Endothelial cell (in vitro differentiated cells): ENCODE data around the gene PDE1A. TPM values are rescaled to one million over a fixed set of nuclear protein-coding genes. Genes with fewer than 3 reads are reported as not detected.

Experiments used
- DNase-seq: peaks from one replicate; pipeline ENCODE4 v3.0.0; 2021; ENCODE audit warnings: low spot score
- H3K27ac Mint-ChIP-seq: one replicate; pipeline ENCODE4 v1.8.0; 2021; ENCODE audit warnings: mixed read lengths, inconsistent platforms; ENCODE audit not compliant: unreplicated experiment
- H3K27me3 Mint-ChIP-seq: one replicate; pipeline ENCODE4 v1.8.0; 2021; ENCODE audit warnings: mild to moderate bottlenecking, moderate library complexity, mixed read lengths, inconsistent platforms; ENCODE audit not compliant: unreplicated experiment
- H3K36me3 Mint-ChIP-seq: one replicate; pipeline ENCODE4 v1.8.0; 2021; ENCODE audit warnings: mild to moderate bottlenecking, low read depth, mixed read lengths, inconsistent platforms; ENCODE audit not compliant: unreplicated experiment
- H3K4me1 Mint-ChIP-seq: one replicate; pipeline ENCODE4 v1.8.0; 2021; ENCODE audit warnings: mild to moderate bottlenecking, mixed read lengths, inconsistent platforms; ENCODE audit not compliant: unreplicated experiment
- H3K4me3 Mint-ChIP-seq: one replicate; pipeline ENCODE4 v1.8.0; 2021; ENCODE audit warnings: mild to moderate bottlenecking, mixed read lengths, inconsistent platforms; ENCODE audit not compliant: unreplicated experiment
- H3K9me3 Mint-ChIP-seq: one replicate; pipeline ENCODE4 v1.8.0; 2021; ENCODE audit warnings: mixed read lengths, inconsistent platforms; ENCODE audit not compliant: unreplicated experiment
- total RNA-seq: library from RNA; stranded (reverse); fragmentation: NEBNext Ultra II Directional; extraction: Animal tissue kit (Norgen Biotek cat#: 25700); gene quantifications from one replicate; pipeline ENCODE4 v1.2.1, GENCODE V29; 2021; ENCODE audit not compliant: unreplicated experiment
- TF ChIP-seq, protein P1 (sequence below): fragments of 200-600 bp; sonication (generic); IDR thresholded peaks from one replicate; pipeline ENCODE4 v1.5.0; 2021; ENCODE audit warnings: antibody characterized with exemption; ENCODE audit not compliant: unreplicated experiment

PDE1A gene
- total RNA-seq, 1 donor from 2014 or later, result 21.6 TPM

DNA sequence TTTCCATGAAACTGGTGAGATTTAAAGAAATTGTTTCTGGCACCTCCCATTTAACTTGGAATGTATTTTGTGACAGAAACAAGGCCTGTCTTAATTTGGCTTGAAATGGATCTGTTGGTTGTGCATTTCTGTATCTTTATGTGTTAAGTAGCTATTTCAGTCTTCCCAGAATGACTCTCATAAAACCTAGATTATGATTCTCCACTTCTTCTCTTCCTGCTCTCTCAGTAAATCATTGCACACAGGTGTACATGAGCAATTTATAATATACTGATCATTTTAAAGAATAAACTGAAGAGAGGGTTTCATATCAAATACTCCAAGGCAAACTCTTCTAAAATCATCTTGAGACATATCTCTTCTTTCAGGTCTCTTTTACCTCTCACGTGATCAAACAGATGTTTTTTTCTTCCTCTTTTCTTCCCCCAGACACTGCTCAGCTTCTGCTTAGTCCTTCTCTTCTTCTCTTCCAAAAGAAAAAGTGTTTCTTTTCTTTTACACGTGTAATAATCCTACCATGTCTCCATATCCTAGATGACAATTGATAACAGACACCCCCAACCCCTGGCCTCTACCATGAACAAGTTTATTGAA lies 329.2 kb downstream of the PDE1A start:
- H3K9me3 Mint-ChIP-seq, result no peaks in the 10 kb centered on the region
- TF ChIP-seq, protein P1, sequence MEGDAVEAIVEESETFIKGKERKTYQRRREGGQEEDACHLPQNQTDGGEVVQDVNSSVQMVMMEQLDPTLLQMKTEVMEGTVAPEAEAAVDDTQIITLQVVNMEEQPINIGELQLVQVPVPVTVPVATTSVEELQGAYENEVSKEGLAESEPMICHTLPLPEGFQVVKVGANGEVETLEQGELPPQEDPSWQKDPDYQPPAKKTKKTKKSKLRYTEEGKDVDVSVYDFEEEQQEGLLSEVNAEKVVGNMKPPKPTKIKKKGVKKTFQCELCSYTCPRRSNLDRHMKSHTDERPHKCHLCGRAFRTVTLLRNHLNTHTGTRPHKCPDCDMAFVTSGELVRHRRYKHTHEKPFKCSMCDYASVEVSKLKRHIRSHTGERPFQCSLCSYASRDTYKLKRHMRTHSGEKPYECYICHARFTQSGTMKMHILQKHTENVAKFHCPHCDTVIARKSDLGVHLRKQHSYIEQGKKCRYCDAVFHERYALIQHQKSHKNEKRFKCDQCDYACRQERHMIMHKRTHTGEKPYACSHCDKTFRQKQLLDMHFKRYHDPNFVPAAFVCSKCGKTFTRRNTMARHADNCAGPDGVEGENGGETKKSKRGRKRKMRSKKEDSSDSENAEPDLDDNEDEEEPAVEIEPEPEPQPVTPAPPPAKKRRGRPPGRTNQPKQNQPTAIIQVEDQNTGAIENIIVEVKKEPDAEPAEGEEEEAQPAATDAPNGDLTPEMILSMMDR, result no peak
- H3K27me3 Mint-ChIP-seq, result no peaks in the 10 kb centered on the region
- no peak for DNase-seq
- no peak overlapping the region for H3K4me3 Mint-ChIP-seq
- no peak overlapping the region for H3K27ac Mint-ChIP-seq
- no peaks in the 10 kb centered on the region for H3K4me1 Mint-ChIP-seq
- H3K36me3 Mint-ChIP-seq, result no peaks in the 10 kb centered on the region

DNA sequence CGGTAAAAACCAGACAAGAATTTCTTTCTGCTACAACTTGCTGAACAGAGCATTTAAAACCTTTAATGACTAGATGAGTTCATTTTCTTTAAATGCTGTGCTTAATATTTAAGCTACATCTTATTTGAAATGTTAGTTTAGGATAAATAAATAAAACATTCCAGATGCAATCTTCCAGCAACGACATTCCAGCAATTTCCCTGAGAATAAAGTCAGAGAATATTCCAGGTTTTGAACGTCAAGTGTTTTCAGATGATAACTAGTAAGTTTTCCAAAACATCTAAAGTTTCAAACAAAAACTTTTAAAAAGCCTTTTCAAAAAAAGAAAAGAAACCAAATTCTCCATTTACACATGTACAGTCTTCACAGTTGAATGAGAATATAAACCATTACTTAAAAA lies 336.4 kb downstream of the PDE1A start:
- TF ChIP-seq, protein P1, result no peak
- peaks cover 2% of the 10 kb centered on the region for H3K4me1 Mint-ChIP-seq
- DNase-seq, result no peak
- no peaks in the 10 kb centered on the region for H3K9me3 Mint-ChIP-seq
- H3K36me3 Mint-ChIP-seq, result peaks cover 3% of the 10 kb centered on the region
- H3K4me3 Mint-ChIP-seq, result no peak overlapping the region
- no peak overlapping the region for H3K27ac Mint-ChIP-seq
- H3K27me3 Mint-ChIP-seq, result no peaks in the 10 kb centered on the region
